IMR-90 (cell line): ENCODE data around the gene APOBEC3B. TPM values are rescaled to one million over a fixed set of nuclear protein-coding genes. Genes with fewer than 3 reads are reported as not detected.

Experiments used
- ATAC-seq: fragments of 200-7000 bp; cut with Tn5 transposase; 2 replicates; pipeline ENCODE4 v1.9.1; 2020; ENCODE audit warnings: low read depth, mild to moderate bottlenecking, moderate library complexity
- BruUV-seq: library from RNA; stranded (reverse); fragments of 400-500 nt; replicated peaks from 2 replicates; lab custom pipeline; 2021; lab: Mats Ljungman, UMichigan
- CTCF ChIA-PET: fragments of 300-600 bp; formaldehyde crosslinking; extraction: SDS; loops from one replicate; lab custom pipeline; 2021; ENCODE audit warnings: antibody characterized with exemption; lab: Yijun Ruan, JAX
- POLR2A ChIA-PET: fragments of 300-600 bp; sonication (Branson Sonifier 250); formaldehyde crosslinking; loops from one replicate; lab custom pipeline; 2022; ENCODE audit warnings: antibody characterized with exemption; ENCODE audit not compliant: unreplicated experiment; lab: Charles Lee
- DNase-seq: peaks from one replicate; pipeline ENCODE4 v3.0.0; 2013
- H2AFZ ChIP-seq: replicated peaks from 2 replicates; pipeline ENCODE3; 2013; ENCODE audit warnings: low read length, mild to moderate bottlenecking; ENCODE audit not compliant: poor library complexity
- H2AK5ac ChIP-seq: 2 replicates; pipeline ENCODE4 v1.6.1; 2013; ENCODE audit warnings: low read depth, low read length, inconsistent platforms
- H2AK9ac ChIP-seq: replicated peaks from 2 replicates; pipeline ENCODE3; 2013; ENCODE audit warnings: mild to moderate bottlenecking, low read depth, low read length, moderate library complexity; ENCODE audit not compliant: poor library complexity
- H2BK120ac ChIP-seq: 2 replicates; pipeline ENCODE4 v1.6.1; 2013; ENCODE audit warnings: low read depth, low read length, inconsistent platforms
- H2BK15ac ChIP-seq: 3 replicates; pipeline ENCODE4 v1.6.1; 2013; ENCODE audit warnings: low read depth, low read length, inconsistent platforms
- H2BK20ac ChIP-seq: 2 replicates; pipeline ENCODE4 v1.6.1; 2013; ENCODE audit warnings: low read depth, mild to moderate bottlenecking, inconsistent platforms, low read length, moderate library complexity
- H2BK5ac ChIP-seq: 2 replicates; pipeline ENCODE4 v1.6.1; 2013; ENCODE audit warnings: mild to moderate bottlenecking, low read depth, low read length, inconsistent platforms; ENCODE audit not compliant: poor library complexity, severe bottlenecking
- H3K14ac ChIP-seq: replicated peaks from 2 replicates; pipeline ENCODE4 v1.6.1; 2013; ENCODE audit warnings: low read depth, low read length, inconsistent platforms
- H3K18ac ChIP-seq: 2 replicates; pipeline ENCODE4 v1.6.1; 2013; ENCODE audit warnings: low read depth, low read length, control low read depth
- H3K23ac ChIP-seq: 2 replicates; pipeline ENCODE4 v1.6.1; 2013; ENCODE audit warnings: low read depth, low read length, inconsistent platforms
- H3K27ac ChIP-seq: 2 replicates; pipeline ENCODE4 v1.5.1; 2013; ENCODE audit warnings: mild to moderate bottlenecking, control low read depth, low read length; ENCODE audit not compliant: insufficient read depth
- H3K27me3 ChIP-seq: 2 replicates; pipeline ENCODE4 v1.6.1; 2013; ENCODE audit warnings: low read length; ENCODE audit not compliant: control insufficient read depth, insufficient read depth
- H3K36me3 ChIP-seq: 2 replicates; pipeline ENCODE4 v1.6.1; 2013; ENCODE audit warnings: low read length, mixed read lengths; ENCODE audit not compliant: control insufficient read depth, insufficient read depth
- H3K4ac ChIP-seq: 2 replicates; pipeline ENCODE4 v1.6.1; 2013; ENCODE audit warnings: low read depth, low read length, inconsistent platforms
- H3K4me1 ChIP-seq: 2 replicates; pipeline ENCODE4 v1.6.1; 2013; ENCODE audit warnings: low read length, mixed read lengths; ENCODE audit not compliant: control insufficient read depth, insufficient read depth
- H3K4me2 ChIP-seq: 2 replicates; pipeline ENCODE4 v1.6.1; 2013; ENCODE audit warnings: low read depth, mild to moderate bottlenecking, control low read depth, low read length, moderate library complexity
- H3K4me3 ChIP-seq: 2 replicates; pipeline ENCODE4 v1.5.1; 2013; ENCODE audit warnings: low read depth, mild to moderate bottlenecking, control low read depth, low read length, moderate library complexity; ENCODE audit not compliant: insufficient read depth
- H3K56ac ChIP-seq: 2 replicates; pipeline ENCODE4 v1.6.1; 2013; ENCODE audit warnings: low read length, inconsistent platforms; ENCODE audit not compliant: insufficient read depth; ENCODE audit errors: extremely low read depth
- H3K79me1 ChIP-seq, 2 experiments: 2 replicates each; pipeline ENCODE4 v1.6.1; 2013; ENCODE audit warnings: low read length in 2 of 2, inconsistent platforms in 1 of 2, low read depth in 1 of 2
- H3K9ac ChIP-seq: 2 replicates; pipeline ENCODE4 v1.6.1; 2013; ENCODE audit warnings: low read depth, low read length, control low read depth
- H3K9me1 ChIP-seq: 2 replicates; pipeline ENCODE4 v1.6.1; 2013; ENCODE audit warnings: low read length, inconsistent platforms; ENCODE audit not compliant: insufficient read depth
- H3K9me3 ChIP-seq: 2 replicates; pipeline ENCODE4 v1.6.1; 2013; ENCODE audit warnings: low read length; ENCODE audit not compliant: control insufficient read depth, insufficient read depth
- H4K20me1 ChIP-seq: 2 replicates; pipeline ENCODE4 v1.6.1; 2013; ENCODE audit warnings: low read length, inconsistent platforms; ENCODE audit not compliant: insufficient read depth
- H4K5ac ChIP-seq: 2 replicates; pipeline ENCODE4 v1.6.1; 2013; ENCODE audit warnings: mild to moderate bottlenecking, low read depth, low read length, control low read depth
- H4K8ac ChIP-seq, 2 experiments: 2 replicates each; pipeline ENCODE4 v1.6.1; 2013; ENCODE audit warnings: low read depth in 2 of 2, low read length in 2 of 2, control low read depth in 1 of 2, inconsistent platforms in 1 of 2
- H4K91ac ChIP-seq: 2 replicates; pipeline ENCODE4 v1.6.1; 2013; ENCODE audit warnings: low read depth, low read length, inconsistent platforms; ENCODE audit not compliant: insufficient read depth
- MXI1 ChIP-seq: IDR thresholded peaks from 2 replicates; pipeline ENCODE4 v1.6.1; 2012; ENCODE audit warnings: low read depth, mild to moderate bottlenecking, low read length, moderate library complexity, borderline replicate concordance
- RFX5 ChIP-seq: IDR thresholded peaks from 2 replicates; pipeline ENCODE4 v1.8.0; 2012; ENCODE audit warnings: low read depth, mild to moderate bottlenecking, low read length, moderate library complexity
- SMC3 ChIP-seq: fragments of 150-350 bp; IDR thresholded peaks from 2 replicates; pipeline ENCODE4 v1.6.1; 2016; ENCODE audit warnings: low read depth, mild to moderate bottlenecking, antibody characterized with exemption, low read length, moderate library complexity
- WGBS, 2 experiments: methylation state at CpG; one replicate each; pipeline versions ENCODE4 v1.1.5 to v1.1.7; 2013; ENCODE audit warnings: missing lambda C conversion rate in 2 of 2; ENCODE audit not compliant: insufficient read length in 1 of 2; ENCODE audit errors: extremely low coverage in 2 of 2; 5-methylcytosine and 5-hydroxymethylcytosine counted together
- dilution Hi-C: fragments of 300-500 bp; cut with HindIII; formaldehyde crosslinking; loops from one replicate; pipeline ENCODE4 v1.14.3; 2018; ENCODE audit warnings: low sequenced_read_pairs; ENCODE audit not compliant: unreplicated experiment
- in situ Hi-C: fragments of 300-500 bp; cut with MboI; formaldehyde crosslinking; loops from 3 replicates; pipeline ENCODE4 v1.14.3; 2019; ENCODE audit warnings: low sequenced_read_pairs, inconsistent platforms, mixed read lengths
- intact Hi-C: fragments of 100-400 bp; cut with micrococcal nuclease; formaldehyde crosslinking; loops from 2 replicates; pipeline ENCODE4 v1.10.0; 2022
- polyA plus RNA-seq, 3 experiments: library from polyadenylated mRNA; depleted of rRNA; stranded (reverse); fragments of >200 nt; gene quantifications; 2 replicates each; pipeline ENCODE4 v1.2.3, GENCODE V29; 2012; ENCODE audit warnings: low replicate concordance in 1 of 3
- total RNA-seq: library from RNA; depleted of rRNA; stranded (reverse); fragments of >200 nt; gene quantifications from 2 replicates; pipeline ENCODE4 v1.2.3, GENCODE V29; 2012

Gene APOBEC3B
- total and polyA plus RNA-seq, 2 of the 4 experiments (the other 2 are of a cell fraction): 17.6 to 34.2 TPM

DNA sequence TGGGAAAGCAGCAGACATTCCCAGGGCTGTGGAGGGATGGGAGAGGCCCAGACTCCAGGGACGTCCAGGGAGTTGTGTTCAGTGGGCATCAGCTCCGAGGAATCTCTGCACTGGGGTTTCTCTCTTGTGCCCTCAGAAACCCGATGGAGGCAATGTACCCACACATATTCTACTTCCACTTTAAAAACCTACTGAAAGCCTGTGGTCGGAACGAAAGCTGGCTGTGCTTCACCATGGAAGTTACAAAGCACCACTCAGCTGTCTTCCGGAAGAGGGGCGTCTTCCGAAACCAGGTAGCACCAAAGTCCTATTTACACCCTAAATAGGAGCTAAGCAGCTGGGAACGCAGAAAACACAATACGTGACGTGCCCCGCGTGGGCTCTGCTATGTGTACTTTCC, 47.1 kb downstream of the APOBEC3B start:
- H3K9me1 ChIP-seq: no peaks in the 10 kb centered on the region
- H3K4me3 ChIP-seq: no peak overlapping the region
- intact Hi-C loops (no loop called here), in situ Hi-C loops (no loop called here), dilution Hi-C loops (no loop called here)
- H3K9ac ChIP-seq: no peak overlapping the region
- no peak for TF ChIP-seq RFX5
- no peak for TF ChIP-seq MXI1
- TF ChIP-seq SMC3: no peak
- no peaks in the 10 kb centered on the region for H3K27me3 ChIP-seq
- H4K20me1 ChIP-seq: no peaks in the 10 kb centered on the region
- ChIA-PET CTCF (interaction anchor here (0.6 kb wide), 1 partner anchor 96 kb away, joined by 7 read pairs; no protein-coding TSS in a partner anchor), POLR2A (interaction anchor here (0.6 kb wide), 1 partner anchor 26 kb away, joined by 3 read pairs; no protein-coding TSS in a partner anchor)
- H3K27ac ChIP-seq: no peak overlapping the region
- H3K23ac ChIP-seq: no peak overlapping the region
- H2BK5ac ChIP-seq: no peak overlapping the region
- H2BK15ac ChIP-seq: no peak overlapping the region
- ATAC-seq (no peak), DNase-seq (no peak)
- no peak overlapping the region for H4K91ac ChIP-seq
- no peak overlapping the region for H3K14ac ChIP-seq
- no peaks in the 10 kb centered on the region for H3K79me1 ChIP-seq
- H2BK120ac ChIP-seq: no peak overlapping the region
- no peak overlapping the region for H4K5ac ChIP-seq
- H3K56ac ChIP-seq: no peak overlapping the region
- BruUV-seq: no TSS peak
- H3K4ac ChIP-seq: no peak overlapping the region
- 97% methylated on average over 4 of the region's 13 CpGs; no CpG with 5 or more reads in 1 of the 2 experiments for WGBS, 2 experiments
- H3K4me2 ChIP-seq: no peak overlapping the region
- H2AK9ac ChIP-seq: no peak overlapping the region
- no peaks in the 10 kb centered on the region for H3K9me3 ChIP-seq
- H4K8ac ChIP-seq: no peak overlapping the region
- no peak overlapping the region for H2AFZ ChIP-seq
- H3K36me3 ChIP-seq: peaks cover 1% of the 10 kb centered on the region; the same call in 1 of the 2 replicates
- no peak overlapping the region for H3K18ac ChIP-seq
- no peaks in the 10 kb centered on the region for H3K4me1 ChIP-seq
- no peak overlapping the region for H2BK20ac ChIP-seq
- H2AK5ac ChIP-seq: no peak overlapping the region
